DLD1 (cell line): ENCODE results near the gene PRR7.

Experiments
- in situ Hi-C: cut with HindIII; loops from 2 replicates; pipeline ENCODE4 v1.10.0; 2017; ENCODE audit warnings: low sequenced_read_pairs

The PRR7 gene

GRCh38 chr5:177421062-177421798 lies 25.4 kb upstream of the PRR7 start:
- in situ Hi-C loops: no loop called here

DNA sequence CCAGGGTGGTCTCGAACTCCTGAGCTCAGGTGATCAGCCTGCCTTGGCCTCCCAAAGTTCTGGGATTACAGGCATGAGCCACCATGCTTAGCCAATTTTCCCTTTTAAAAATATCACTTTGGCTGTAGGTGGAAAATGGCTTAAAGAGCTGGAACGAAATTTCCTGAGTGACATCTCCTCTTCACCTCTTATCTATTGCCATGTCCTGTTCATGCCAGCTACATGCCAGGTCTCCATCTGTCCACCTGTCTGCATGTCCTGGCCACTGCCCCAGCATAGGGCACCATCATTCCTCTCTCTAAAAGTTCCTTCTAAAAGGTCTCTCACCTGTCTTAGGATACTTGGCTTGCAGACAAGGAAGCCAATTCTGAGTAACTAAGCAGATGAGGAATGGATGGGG lies 22.9 kb upstream of the PRR7 start:
- in situ Hi-C loops: no loop called here

DNA sequence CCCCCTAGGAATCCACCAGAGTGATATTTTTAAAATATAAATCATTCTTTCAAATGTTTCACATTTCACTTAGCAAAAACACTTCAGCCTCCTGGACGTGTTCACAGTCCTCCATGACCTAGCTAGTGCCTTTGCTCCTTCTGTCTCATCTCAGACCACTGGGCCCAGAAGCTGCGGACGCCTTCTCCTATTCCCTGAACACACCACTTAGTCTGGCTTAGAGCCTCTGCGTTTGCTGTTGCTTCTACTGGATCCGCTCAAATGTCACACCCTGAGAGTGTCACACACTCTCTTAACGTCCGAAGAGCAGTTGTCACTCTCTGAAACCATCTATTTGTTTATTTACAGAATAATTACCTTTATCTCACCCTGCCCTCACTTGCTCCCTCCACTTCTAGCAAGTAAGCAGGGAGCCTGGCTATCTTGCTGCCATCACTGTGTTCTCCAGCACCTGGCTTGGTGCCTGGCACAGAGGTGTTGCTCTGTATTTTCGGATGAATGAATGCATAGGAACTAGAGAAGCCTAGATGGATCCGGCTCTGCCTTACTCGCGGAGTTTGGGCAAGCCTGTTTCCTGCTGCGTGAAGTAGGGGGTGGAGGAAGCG lies 21.3 kb upstream of the PRR7 start:
- in situ Hi-C loops: no loop called here

GRCh38 chr5:177425801-177426565 lies 20.6 kb upstream of the PRR7 start:
- in situ Hi-C loops: no loop called here

DNA sequence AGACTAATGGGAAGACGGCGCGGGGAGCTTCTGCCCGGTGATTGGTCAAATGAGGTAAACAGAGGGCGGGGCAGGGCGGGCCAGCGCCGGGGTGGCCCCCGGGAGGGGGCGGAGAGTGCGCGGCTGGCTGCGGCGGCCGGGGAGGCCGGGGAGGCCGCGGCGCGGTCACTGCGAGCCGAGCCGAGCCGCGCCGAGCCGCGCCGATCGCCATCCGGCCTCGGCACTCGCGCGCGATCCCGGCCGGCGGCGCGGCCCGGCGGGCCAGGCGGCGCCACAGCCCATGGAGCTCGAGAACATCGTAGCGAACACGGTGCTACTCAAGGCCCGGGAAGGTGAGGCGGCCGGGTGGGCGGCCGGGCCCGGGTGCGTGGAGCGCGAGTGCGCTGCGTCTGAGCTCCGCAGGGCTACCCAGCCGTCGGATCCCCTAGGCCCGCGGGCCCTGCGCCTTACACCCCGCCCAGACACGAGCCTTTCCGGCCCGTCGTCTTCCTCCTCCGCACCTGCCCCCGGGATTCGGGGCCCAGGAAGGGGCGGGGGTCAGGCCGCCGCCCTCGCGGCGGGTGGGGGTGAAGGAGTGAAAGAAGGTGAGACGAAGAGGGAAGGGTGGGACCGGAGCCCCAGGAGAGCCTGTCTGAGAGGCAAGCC lies 19.9 kb upstream of the PRR7 start, which contains the start of gene GRK6:
Gene GRK6 (plus strand): TSS at position 111 of the 645 bp plus-strand sequence. CDS start 170 bp downstream, at position 281.
- in situ Hi-C loops: no loop called here

- in situ Hi-C loops: no loop called here
These were observed 19.3 kb upstream of the PRR7 start for GRCh38 chr5:177427211-177427822.

DNA sequence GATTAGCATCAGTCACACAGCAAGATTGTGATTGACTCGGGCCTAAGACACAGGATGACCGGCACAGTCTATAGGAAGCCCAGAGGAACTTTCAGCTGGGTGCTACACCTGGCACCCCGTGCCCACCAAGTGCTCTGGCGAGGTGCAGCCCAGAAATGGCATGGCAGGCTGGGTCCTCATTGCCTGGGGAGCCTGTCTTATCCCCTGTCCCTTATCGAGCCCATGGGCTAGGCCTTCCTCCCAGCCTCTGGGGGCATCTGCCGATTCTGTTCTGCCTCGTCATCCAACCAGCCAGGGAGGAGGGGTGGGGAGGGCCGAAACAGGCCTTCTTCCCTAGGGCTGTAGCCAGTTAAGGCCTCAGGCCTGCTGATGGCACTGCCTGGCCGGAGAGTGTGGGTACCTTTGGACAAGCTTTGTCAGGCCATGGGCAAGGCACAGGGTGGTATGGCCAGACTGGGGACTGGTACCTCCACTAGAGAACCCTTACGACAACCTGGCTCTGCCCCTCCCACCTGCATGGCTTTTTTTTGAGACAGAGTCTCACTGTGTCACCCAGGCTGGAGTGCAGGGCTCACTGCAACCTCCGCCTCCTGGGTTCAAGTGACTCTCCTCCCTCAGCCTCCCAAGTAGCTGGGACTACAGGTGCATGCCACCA lies 18.6 kb upstream of the PRR7 start:
- in situ Hi-C loops: no loop called here

DNA sequence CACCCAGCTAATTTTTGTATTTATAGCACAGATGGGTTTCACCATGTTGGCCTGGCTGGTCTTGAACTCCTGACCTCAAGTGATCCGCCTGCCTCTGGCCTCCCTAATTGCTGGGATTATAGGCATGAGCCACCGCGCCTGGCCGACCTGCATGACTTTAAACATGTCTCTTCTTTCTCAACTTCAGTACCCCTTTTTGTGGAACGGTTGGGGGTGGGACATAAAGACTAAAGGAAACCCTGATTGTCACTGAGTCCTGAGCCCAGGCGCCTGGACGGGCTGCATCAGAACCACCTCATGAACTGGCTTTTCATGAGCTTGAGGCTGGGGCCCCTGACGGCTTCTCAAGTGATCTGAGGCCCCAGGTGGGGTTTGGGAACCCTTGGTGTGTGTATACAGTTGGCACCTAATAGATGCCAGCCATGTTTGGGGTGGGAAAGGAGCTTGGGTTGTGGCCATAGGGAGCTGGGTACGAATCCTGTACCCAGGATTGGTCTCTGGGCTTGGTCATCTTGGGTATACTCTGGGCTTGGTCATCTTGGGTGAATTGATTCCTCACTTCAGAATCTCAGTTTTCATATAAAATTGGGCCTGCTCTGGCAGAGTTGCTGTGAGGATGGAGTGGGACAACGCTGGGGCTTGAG lies 17.9 kb upstream of the PRR7 start:
- in situ Hi-C loops: no loop called here

DNA sequence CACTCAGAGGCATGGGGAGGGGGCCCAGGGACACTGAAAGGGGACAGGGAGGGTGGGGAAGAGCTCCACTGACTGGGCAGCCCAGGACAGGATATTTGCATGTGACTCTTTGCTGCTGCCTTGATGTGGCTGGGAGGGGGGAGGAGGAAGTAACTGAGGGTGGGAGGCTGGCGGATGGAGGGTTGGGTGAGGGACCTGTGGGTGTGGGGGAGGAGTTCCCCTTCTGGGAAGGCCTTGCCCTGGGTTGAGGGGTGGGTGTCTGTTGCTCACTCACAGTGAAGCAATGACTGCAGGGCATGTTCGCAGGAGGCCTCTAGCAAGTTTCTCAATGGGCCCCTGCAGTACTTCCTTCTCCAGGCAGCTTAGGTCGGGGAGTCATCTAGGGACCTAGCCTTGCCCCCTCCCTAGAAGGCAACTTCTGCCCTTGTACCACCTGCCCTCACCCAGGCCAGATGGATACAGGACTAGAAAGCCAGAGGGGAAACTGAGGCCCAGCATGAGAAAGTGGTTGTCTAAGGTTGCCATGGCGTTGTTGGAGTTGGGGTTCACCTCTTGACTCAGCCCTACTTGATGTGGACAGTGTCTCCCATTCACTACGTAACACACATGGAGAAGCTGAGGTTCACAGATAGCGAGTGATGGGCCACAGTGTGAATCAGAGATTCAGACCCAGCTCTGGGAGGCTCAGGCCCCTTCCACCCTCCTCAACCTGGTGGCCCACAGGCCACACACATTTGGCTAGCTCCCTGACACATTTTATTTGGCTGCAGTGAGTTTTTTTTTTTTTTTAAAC lies 17.2 kb upstream of the PRR7 start:
- in situ Hi-C loops: no loop called here

DNA sequence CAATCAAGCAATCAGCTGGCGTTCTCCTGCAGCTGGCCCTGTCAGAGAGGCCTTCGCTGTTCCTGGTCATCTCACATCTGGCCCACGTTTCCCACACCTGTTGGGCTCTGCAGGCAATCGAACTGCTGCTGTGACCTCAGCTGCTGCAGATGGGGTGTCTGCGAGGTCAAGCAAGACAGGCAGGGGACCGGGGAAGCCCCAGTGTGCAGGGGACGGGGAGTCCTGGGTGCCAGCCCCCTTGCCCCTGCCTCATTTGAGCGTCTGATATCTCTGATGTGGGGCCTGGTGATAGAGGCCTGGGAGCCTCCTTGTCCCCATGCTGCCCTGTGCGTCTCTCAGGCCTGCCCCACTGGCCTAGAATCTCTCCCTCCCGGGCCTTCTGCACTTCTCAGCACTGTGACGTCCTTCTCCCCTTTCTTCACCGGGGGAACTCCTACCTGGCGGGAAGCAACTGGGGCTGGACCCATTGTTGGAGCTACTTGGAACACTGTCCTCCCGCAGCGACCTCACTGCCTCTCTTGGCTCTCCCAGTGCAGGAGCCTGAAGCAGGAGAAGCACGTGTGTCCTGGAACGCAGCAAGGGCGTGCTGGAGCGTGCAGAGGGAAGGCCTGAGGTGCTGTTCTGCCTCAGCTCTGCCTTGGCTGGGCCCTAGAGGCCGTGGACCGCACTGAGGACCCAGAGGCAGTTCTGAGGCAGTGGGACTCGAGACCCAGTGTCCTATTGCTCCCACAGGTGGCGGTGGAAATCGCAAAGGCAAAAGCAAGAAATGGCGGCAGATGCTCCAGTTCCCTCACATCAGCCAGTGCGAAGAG lies 16.3 kb upstream of the PRR7 start:
- in situ Hi-C loops: no loop called here

DNA sequence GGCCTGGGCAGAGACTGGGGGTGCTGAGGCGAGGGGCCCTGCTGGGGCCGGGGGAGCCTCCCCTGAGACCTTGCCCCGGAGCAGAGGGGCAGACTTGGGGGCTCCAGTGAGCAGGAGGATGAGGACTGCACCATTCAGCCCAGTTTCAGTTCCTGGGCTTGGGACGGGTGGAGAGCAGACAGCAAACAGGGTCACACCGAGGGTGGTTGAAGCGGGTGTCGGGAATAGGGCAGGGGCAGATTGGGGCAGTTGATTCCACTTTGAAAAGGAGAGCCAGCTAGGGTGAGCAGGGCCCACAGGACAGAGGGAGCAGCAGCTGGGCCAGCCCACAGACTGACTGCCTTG lies 15.7 kb upstream of the PRR7 start:
- in situ Hi-C loops: no loop called here

- in situ Hi-C loops: no loop called here
These were observed 15.1 kb upstream of the PRR7 start for GRCh38 chr5:177431317-177432142.

GRCh38 chr5:177432143-177432838 lies 14.3 kb upstream of the PRR7 start:
- in situ Hi-C loops: no loop called here

- in situ Hi-C loops: no loop called here
These were observed 13.6 kb upstream of the PRR7 start for GRCh38 chr5:177432839-177433657.

GRCh38 chr5:177433658-177434217 lies 12.9 kb upstream of the PRR7 start:
- in situ Hi-C loops: no loop called here

DNA sequence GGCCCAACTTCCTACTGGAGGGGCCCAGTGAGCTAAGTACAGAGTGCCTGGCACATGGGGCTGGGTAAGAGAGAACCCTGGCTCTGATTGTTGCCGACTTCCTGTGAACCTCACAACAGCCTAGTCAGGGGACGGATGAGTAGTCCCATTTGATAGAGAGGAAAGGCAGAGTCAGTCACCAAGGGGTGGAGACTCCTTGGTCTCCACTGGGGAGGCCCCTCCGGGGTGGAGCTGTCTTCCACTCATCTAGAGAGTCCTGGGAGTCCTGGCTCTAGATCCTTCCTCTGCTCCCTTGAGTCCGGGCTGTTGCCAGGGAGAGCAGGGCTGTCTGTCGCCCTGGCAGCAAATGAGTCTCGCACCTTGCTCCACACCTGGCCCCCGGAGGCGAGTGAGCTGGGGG lies 12.2 kb upstream of the PRR7 start:
- in situ Hi-C loops: no loop called here
